D721Med (cell line): ENCODE results near the gene PPP1R1C.

Experiments used
- DNase-seq: peaks from one replicate; pipeline ENCODE4 v3.0.0; 2011; ENCODE audit warnings: low spot score; ENCODE audit not compliant: insufficient read length
- FAIRE-seq: peaks from 2 replicates; lab custom pipeline; 2011; peaks lifted over from hg19 to GRCh38; lab: Jason Lieb, UNC
- TF ChIP-seq, protein P1 (sequence below): IDR thresholded peaks from 2 replicates; pipeline ENCODE4 v1.5.1; 2012; ENCODE audit warnings: mild to moderate bottlenecking, control low read depth; ENCODE audit not compliant: insufficient read depth; ENCODE audit errors: missing control alignments

Gene PPP1R1C, protein sequence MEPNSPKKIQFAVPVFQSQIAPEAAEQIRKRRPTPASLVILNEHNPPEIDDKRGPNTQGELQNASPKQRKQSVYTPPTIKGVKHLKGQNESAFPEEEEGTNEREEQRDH

GRCh38 chr2:181985632-181986205, at the start of gene PPP1R1C:
TSS of gene PPP1R1C (plus strand) at chr2:181985853. CDS start at chr2:181986111, 258 bp downstream.
- DNase-seq (no peak), FAIRE-seq (no peak)
- TF ChIP-seq, protein P1, sequence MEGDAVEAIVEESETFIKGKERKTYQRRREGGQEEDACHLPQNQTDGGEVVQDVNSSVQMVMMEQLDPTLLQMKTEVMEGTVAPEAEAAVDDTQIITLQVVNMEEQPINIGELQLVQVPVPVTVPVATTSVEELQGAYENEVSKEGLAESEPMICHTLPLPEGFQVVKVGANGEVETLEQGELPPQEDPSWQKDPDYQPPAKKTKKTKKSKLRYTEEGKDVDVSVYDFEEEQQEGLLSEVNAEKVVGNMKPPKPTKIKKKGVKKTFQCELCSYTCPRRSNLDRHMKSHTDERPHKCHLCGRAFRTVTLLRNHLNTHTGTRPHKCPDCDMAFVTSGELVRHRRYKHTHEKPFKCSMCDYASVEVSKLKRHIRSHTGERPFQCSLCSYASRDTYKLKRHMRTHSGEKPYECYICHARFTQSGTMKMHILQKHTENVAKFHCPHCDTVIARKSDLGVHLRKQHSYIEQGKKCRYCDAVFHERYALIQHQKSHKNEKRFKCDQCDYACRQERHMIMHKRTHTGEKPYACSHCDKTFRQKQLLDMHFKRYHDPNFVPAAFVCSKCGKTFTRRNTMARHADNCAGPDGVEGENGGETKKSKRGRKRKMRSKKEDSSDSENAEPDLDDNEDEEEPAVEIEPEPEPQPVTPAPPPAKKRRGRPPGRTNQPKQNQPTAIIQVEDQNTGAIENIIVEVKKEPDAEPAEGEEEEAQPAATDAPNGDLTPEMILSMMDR = no peak

DNA sequence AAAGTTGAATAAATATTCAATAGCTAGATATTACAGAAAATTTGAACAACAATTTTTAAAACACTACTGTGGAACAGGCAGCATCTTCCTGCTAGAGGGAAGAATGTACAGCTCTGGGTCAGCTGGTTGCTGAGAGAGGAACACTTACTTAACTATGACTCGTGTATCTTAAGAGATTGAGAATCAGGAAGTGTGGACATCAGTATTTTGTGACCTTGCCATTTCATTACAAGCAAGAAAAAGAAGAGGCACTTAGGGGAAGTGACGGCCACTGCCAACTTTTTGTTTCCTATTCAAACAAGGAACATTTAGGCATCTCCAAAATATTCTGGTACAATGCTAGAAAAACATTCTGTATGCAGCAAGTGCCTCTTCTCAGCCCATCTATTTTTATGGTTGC, 48.2 kb upstream of the PPP1R1C start:
- FAIRE-seq = no peak
- TF ChIP-seq, protein P1 = no peak
- no peak for DNase-seq

DNA sequence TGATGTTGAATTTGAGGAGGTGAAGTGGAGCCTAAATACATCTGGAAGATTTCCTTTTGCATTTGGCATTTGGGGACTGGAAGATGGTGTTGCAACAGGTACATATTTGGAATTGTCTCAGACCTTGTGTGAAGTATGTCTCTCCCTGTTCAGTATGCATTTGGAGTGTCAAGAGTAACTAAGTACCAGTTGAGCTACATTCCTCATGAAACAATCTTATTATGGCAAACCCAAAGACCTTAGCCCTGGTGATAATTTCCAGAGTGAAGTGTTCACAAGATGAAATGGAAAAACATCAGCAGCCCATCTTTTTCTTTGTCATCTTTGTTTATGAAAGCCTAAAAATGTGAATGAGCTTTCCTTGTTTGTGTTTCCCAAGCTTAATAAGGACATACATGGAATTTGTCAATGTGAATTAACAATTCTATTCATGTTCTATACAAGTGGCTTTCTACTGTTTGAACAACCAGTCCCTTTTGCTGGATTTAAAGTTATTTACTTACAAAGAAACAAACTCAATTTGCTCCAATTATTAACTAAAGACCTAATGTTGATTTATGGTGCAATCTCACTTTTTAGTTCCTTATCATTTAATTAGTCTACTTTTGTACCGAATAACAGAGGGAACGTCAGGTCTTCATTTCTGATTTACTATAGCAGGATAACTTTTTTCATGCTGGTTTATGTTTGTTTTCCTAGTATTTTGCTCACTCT, 42.1 kb upstream of the PPP1R1C start:
- TF ChIP-seq, protein P1 = no peak
- DNase-seq (no peak), FAIRE-seq (no peak)

GRCh38 chr2:181944164-181944913, 41.3 kb upstream of the PPP1R1C start:
- no peak for FAIRE-seq
- TF ChIP-seq, protein P1 = no peak
- DNase-seq = no peak

- TF ChIP-seq, protein P1 = no peak
- DNase-seq (no peak), FAIRE-seq (no peak)
Measured at GRCh38 chr2:181944914-181945291, 40.8 kb upstream of the PPP1R1C start.

DNA sequence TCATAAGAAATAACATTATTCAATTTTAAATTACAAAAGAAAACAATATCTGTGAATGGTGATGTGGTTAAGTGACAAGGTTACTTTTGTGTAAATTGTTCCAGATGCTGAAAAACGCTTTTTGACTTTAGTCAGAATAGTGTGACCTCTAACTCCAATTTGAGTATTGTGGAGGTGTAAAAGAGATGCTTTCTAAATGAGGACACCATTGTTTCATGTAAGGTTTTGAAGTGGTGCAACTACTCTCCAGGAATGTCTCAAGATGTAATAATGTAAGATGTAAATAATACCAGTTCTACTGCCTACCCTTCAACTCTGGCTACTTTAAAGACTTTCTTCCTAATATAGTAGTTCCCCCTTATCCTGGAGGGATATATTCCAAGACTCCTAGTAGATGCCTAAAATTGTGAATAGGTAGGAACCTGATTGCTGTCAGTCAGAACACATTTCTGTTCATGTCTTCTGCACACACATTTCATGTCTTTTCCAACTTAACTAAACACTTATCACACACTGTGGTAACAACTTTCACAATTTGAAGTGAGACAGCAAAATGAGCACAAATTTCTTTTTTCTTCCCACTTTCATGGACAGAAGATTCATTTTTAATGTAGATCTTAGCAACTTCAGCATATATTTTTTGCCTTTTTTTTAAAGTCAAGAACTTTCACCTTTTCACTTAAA, 39.1 kb upstream of the PPP1R1C start:
- DNase-seq (no peak), FAIRE-seq (no peak)
- TF ChIP-seq, protein P1 = no peak
